DMS114 treated with DMSO at 0.1 percent for 48 hours (cell line): Measurements from ENCODE around the gene TTC39A.

Experiments used
- DNase-seq: peaks from one replicate; lab custom pipeline; 2025; ENCODE audit not compliant: unreplicated experiment; lab: John Stamatoyannopoulos, UW

Gene TTC39A

DNA sequence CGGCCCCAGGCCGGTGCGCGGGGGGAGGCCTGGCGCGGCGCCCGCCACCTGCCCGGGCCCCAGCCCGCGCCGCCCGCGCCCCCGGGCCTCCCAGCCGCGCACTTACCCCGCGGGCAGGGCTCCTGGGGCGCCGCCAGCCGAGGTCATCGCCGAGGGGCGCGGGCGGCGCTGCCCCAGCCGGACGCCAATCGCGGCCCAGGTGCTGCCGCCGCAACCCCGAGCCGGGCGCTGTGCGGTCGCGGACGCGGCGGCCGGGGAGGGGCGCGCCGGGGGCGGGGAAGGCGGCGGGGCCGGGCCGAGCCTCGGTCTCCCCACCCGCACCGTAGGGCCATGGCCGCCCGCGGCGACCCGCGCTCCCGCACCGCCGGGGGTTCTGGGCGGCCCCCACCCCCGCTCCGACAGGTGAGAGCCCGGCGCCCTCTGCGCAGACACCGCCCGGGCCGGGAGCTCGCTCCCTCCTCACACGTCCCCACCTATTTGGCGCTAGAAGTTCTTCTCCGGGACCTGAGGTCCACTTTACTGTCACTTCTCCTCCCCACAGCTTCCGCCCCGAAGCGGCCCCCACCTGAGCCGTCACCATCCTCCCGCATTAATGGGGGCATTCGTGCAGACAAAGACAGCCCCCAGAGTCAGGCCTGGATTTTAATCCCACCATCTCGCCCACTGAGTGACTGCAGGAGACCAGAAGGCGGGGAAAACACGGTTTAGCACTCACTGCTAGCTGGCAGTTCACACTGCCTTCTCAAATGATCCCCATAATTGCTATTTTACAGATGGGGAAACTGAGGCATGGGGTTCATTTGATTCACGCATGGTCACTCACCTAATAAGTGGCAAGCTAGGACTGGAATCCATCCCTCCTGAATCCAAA lies at the start of gene TTC39A:
Gene TTC39A, minus strand, starts transcription at position 232 of the 871 bp plus-strand sequence. Its CDS starts 85 bp downstream, at position 147.
- no peak for DNase-seq

DNA sequence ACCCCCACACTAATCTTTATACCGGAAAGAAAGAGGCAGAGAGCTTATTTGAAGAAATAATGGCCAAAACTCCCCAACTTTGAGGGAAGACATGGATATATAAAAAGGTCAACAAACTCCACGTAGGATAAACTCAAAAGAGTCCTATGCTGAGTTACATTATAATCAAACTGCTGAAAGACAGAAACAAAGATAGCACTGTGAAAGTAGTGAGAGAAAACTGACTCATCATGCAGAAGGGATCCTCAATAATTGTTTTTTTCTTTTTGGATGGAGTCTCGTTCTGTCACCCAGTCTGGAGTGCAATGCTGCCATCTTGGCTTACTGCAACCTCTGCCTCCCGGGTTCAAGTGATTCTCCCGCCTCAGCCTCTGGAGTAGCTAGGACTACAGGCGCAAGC lies 48.5 kb upstream of the TTC39A start:
- no peak for DNase-seq

- no peak for DNase-seq
Observed at GRCh38 chr1:51373898-51374297, 43.5 kb upstream of the TTC39A start.

DNA sequence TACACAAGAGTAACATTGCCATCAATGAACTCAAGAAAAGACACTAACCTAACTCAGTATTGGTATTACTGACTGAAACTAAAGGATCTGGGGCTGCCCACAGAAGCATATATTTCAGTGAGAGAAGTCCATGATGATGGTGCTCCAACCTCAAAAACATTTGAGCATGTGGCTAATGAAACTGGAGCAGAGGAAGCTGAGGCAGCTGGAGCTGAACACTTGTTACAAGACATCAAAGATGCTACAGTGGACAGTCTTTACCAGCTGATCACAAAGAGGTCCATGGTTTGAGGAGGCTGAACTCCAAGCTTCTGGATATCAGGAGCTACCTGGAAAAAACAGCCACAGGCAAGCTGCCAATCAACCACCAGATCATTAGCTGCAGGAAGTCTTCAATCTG lies 42.2 kb upstream of the TTC39A start:
- DNase-seq = no peak

- DNase-seq = no peak
Observed at GRCh38 chr1:51369171-51369570, 38.8 kb upstream of the TTC39A start.

DNA sequence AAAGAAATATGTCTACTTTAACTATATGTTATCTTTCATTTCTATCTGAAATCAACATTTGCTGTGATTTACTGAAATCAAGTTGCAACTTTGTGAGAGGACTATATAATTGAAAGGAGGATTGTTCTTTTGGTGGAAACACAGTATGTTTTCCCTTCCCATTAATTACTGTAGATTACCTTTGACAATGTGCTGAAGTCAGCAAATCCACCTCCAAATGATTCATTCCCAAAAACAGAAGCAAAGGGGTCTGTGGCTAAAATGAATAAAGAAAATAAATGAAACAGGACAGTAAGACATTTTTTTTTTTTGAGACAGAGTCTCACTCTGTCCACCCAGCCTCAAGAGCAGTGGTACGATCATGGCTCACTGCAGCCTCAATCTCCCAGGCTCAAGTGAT lies 35.4 kb upstream of the TTC39A start:
- no peak for DNase-seq

GRCh38 chr1:51359879-51360278 lies 29.5 kb upstream of the TTC39A start:
- DNase-seq = no peak

- no peak for DNase-seq
Observed at GRCh38 chr1:51355382-51355781, 25.0 kb upstream of the TTC39A start.

DNA sequence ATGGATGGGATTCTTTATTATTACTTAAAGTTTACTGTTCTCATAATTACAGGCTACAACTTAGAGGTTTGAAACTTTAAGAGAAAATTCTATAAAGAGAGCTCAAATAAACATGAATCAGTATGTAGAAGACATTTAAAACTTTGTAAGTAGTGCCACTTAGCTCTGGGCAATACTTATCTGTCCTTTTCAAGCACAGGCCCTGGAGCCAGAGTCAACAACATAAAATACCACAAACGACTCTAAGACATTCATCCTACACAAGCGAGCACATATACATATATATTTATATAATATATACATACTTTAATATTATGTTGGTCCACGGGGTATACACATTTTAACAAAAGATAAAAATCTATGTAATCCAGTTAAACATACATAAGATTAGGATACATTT lies 24.1 kb upstream of the TTC39A start:
- no peak for DNase-seq

DNA sequence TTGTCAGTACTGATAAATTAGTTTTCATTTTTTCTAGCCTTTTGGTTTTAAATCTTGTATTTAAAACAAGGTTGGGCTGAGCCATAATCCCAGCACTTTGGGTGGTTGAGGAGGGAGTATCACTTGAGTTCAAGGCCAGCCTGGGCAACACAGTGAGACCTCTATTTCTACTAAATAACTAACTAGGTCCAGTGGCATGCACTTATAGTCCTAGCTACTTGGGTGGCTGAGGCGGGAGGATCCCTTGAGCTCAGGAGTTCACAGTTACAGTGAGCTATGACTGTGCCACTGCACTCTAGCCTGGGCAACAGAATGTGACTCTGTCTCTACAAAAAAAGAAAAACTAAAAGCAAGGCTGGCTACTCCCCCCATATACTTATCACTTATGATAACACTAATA lies 21.5 kb upstream of the TTC39A start:
- DNase-seq = no peak

DNA sequence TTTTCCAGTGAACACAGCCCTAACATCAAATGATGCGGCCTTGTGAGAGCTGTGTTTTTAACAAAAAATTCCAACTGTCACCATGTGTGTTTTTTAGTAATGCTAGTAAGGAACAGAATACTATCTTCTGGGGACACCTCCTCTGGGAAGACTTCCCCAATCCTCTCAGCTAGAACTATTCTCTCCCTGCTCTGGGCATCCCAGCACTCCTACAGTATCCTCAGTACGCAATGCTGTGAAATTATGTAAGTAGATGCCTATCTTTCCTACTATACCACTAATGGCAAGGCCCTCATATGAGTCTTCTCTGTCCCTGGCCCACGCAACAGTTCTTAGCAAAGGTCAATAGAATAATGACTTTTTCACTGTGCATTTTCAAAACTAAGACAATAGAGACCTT lies 19.5 kb upstream of the TTC39A start:
- no peak for DNase-seq

GRCh38 chr1:51348147-51348527 lies 17.8 kb upstream of the TTC39A start:
- DNase-seq = no peak

DNA sequence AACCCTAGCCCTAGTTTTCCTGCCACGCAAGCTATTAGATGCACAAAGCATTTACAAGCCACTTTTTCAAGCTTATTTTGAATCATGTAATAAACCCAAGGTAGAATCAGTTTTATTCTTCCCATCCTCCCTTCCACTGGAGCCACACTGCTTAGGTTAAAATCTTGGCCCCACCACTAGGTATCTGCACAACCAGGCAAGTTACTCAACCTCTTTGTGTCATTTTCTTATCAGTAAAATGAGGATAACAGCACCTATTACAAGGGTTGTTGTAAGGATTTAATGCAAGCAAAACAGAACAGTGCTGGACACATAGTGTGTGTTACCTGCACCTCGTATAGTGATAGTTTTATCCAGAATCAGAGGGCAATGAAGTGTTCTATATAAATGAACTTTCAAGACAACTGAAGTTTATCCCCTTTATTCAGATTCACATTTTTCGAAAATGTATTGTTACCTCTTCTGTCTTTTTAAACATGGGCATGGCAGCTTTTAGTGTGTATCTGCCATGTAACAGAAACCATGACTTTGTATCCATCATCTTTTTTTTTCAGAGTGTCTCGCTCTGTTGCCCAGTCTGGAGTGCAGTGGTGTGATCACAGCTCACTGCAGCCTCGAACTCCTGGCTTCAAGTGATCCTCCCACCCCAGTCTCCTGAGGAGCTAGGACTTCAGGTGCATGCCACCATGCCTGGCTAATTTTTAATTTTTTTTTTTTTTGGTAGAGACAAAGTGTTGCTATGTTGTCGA lies 17.2 kb upstream of the TTC39A start:
- DNase-seq = no peak

DNA sequence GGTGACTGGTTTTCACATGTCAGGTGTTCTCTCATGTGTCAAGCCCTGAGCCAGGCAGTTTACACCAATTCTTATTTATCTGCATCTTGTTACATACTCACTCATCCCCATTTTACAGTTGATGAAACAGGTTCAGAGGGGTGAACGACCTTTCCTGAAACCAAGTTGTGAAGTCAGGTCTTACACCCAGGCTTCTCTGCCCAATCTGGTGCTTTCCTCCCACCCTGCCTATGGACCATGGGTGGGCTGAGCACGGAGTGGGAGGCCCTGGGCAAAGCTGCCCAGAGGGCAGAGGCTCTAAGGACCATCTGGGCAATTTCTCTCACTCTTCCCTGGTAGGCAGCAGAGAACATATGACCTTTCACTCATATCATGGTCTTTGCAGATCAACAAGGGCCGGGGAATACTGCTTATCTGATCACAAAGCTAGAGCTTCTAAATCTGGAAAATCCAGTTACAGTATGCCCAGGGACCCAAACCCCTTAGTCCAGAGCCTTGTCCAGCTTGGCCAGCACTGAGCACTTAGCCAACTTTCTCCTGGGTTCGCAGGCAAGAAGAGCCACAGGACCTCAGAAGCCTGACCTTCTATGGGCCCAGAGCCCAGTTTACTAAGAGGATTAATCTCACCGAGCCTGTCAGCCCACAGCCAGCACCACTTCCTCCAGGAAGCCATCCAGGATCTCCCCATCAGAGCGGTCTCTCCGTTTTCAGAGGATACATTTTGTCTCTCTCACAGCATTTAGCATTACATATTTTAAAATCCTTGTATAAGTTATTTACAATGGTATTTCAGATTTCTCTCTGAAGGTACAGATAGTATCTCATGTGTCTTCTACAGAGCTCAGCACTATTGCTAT lies 16.0 kb upstream of the TTC39A start:
- no peak for DNase-seq

- DNase-seq = no peak
Observed at GRCh38 chr1:51345300-51345687, 14.9 kb upstream of the TTC39A start.

- DNase-seq = no peak
Observed at GRCh38 chr1:51344602-51345299, 14.4 kb upstream of the TTC39A start.

DNA sequence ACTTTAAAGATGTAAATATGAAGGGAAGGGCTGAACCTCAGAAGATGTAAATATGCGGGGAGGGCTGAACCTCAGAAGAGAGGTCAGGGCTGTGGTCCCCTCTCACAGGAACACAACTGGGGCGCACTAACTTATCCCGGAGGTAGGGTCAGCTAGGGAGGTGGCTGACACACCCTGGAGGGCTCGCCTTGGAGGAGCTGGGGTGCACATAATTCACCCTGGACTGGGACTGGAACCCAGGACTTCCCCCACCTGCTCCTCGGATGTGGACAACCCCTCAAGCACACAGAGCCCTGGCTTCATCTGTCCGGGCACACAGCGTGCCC lies 13.9 kb upstream of the TTC39A start:
- no peak for DNase-seq

GRCh38 chr1:51343624-51344023 lies 13.3 kb upstream of the TTC39A start:
- no peak for DNase-seq

DNA sequence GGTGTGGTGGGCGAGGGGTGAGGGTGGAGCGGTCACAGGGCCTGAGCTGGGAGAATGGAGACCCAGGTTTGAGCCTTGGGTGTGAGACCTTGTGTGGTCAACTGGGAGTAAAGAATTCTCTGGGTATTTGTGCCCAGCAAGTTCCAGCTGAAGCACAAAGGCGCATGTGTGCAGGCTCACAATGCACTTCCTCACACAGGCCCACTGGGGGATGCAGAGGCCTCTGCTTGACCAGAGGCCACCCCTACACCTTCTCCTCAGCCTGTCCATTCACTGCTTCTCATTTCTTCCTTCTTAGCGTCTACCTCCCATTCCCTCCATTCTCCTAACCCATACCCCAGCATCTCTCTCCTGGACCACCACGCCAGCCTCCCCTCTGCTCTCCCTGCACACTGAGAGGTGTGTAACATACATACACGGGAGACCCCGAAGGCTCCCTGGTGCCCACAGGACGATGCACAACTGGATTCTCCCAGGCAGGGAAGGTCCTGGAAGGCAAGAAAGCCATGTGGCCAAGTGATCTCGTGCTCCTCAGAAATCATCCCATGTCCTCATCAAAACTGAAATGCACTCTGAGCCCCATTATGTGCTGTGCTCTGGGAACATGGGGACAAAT lies 12.3 kb upstream of the TTC39A start:
- no peak for DNase-seq

DNA sequence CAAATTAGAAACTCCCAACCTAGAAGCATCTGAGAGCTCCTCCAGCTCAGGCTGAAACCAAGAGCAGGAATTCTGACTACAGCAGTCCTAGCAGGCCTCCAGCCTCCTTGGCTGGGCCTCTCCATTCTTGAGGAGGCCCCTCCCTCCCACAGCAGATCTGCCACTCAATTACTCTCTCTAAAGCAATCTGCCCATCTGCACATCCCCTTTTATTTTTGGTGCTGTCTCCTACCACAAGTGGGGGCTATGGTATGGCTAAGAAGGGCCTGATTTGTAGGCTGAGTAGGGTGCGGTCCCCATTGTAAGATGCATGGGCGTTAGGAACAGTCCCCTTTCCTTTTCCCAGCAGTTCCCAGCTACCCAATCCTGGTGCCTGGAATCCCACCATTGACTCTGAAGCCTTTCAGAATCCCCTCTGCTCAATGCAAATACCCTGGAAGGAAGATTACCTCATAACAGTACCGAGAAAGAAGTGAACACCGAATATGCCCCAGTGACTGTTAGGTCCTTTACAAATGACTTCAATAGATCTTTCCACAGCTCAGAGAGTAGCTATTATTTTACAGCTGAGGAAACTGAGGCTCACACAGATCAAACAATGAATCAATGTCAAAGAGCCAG lies 11.6 kb upstream of the TTC39A start:
- no peak for DNase-seq
